HG02884 (cell line): ENCODE results near the gene PTBP3.
"Not testable (repeated sequence)": the region's sequence is repeated elsewhere in the genome, so short reads cannot be mapped to it uniquely, and the experiment has no call there.

Experiments used
- ATAC-seq: cut with Tn5 transposase; IDR thresholded peaks from one replicate; pipeline ENCODE4 v1.9.1; 2021; ENCODE audit warnings: mild to moderate bottlenecking, moderate library complexity; ENCODE audit not compliant: unreplicated experiment

Gene PTBP3

DNA sequence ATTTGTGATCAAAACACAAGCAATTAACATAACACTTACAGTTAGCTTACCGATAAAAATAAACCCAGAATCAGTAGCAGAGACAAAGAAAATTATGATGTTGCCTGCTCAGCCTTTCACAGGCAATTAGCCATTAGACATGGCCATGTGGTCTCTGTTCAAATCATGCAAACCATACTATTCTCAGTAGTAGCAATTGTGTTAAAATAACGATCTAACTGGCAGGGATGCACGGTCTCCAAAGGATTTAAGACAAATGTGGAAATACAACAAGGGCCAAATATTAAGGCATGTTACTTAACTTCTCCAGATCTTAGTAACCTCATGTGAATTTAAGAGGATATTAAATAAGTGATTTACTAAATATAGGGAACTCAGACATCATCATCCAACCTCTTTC lies 59.5 kb downstream of the PTBP3 start:
- ATAC-seq: no peak

DNA sequence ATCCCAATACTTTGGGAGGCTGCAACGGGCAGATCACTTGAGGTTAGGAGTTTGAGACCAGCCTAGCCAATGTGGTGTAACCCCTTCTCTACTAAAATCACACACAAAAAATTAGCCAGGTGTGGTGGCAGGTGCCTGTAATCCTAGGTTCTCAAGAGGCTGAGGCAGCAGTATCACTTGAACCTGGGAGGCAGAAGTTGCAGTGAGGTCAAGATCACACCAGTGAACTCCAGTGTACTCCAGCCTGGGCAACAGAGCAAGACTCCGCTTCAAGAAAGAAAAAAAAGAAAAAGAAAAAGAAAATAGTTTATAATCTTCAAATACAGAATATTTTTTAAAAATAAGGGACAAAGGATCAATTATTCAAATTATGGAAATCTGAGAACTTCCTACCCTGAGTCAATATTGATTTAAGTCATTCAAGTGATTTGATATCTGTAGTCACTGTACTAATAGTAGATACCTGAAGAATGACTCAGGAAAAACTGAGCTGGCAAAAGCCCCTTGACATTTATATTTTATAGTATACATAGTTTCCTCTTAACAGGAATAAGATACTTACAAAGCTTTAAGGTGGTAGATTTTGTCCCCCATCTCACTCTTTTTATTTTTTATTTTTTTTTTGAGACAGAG lies 61.8 kb downstream of the PTBP3 start:
- ATAC-seq: no peak

- ATAC-seq: no peak
Measured at GRCh38 chr9:112268413-112268812, 65.0 kb downstream of the PTBP3 start.

- ATAC-seq: not testable (repeated sequence)
Measured at GRCh38 chr9:112267086-112267485, 66.3 kb downstream of the PTBP3 start.

GRCh38 chr9:112265391-112265790 lies 68.0 kb downstream of the PTBP3 start:
- no peak for ATAC-seq

- no peak for ATAC-seq
Measured at GRCh38 chr9:112262577-112262976, 70.8 kb downstream of the PTBP3 start.

DNA sequence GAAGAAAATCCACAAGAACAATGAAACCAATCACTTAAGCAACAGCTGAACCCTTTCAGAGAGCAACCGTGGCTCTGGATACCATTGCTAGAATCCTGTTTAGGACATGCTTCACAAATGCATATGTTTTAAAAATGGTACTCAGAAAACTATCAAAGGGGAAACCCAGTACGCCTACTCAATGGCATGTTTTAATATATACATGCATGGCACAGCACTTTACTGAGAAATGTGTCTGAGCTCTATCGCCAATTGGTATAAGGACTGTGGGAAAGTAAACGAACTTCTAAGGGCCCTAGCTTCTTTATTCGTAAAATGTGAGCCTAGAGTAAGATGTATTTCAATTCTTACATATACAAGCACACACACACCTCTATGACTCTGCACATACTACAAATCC lies 72.3 kb downstream of the PTBP3 start:
- ATAC-seq: no peak

DNA sequence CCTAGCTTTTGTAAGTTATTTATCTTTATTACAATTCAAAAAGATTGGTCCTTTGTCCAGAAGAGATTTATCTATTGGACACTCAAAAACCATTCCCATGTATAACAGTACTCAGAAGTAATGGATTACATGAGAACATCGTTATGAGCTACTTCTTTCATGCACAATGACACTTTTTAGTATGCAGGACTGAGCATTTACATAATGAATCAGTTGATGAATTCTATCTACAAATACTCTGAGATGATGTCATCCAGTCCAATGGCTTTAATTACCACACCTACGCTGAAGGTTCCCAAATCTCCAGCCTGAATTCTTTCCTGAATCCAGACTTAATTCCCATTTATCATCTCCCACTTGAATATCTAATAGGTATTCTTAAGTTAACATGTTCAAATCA lies 75.3 kb downstream of the PTBP3 start:
- ATAC-seq: no peak

DNA sequence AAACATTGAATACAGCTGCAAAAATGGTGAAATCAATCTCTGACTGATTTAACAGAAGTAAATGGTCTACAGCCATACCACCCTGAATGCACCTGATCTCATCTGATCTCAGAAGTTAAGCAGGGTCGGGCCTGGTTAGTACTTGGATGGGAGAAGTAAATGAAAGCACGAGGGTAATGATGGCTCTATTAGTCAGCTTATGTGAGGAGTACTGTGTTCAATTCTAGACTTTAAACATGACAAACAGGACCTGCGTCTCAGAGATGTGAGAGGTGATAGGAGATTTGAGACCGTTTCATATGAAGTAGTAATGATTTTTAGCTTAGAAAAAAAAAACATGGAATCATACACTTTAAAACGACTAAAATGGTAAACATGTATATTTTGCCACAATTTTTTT lies 81.2 kb downstream of the PTBP3 start:
- no peak for ATAC-seq

GRCh38 chr9:112249277-112249676 lies 84.1 kb downstream of the PTBP3 start:
- ATAC-seq: peak; percentile 70

DNA sequence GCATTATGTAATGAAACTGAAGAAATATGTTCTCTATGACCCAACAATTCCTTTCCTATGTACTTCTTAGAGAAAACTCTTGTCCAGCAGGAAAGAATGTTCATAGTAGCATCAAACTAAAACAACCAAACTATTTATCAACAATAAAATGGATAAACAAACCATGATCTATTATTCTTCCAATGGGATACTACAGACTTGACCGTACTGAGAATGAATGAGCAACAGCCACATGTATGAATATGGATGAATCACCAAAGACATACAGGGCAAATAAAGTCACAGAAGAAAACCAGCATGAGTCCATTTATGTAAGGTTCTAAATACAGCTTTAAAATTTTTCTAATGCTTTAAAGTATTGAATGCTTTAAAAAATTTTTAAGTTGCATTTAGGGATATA lies 84.7 kb downstream of the PTBP3 start:
- ATAC-seq: no peak

GRCh38 chr9:112247090-112247489 lies 86.3 kb downstream of the PTBP3 start:
- ATAC-seq: no peak

GRCh38 chr9:112245126-112245525 lies 88.3 kb downstream of the PTBP3 start:
- no peak for ATAC-seq

DNA sequence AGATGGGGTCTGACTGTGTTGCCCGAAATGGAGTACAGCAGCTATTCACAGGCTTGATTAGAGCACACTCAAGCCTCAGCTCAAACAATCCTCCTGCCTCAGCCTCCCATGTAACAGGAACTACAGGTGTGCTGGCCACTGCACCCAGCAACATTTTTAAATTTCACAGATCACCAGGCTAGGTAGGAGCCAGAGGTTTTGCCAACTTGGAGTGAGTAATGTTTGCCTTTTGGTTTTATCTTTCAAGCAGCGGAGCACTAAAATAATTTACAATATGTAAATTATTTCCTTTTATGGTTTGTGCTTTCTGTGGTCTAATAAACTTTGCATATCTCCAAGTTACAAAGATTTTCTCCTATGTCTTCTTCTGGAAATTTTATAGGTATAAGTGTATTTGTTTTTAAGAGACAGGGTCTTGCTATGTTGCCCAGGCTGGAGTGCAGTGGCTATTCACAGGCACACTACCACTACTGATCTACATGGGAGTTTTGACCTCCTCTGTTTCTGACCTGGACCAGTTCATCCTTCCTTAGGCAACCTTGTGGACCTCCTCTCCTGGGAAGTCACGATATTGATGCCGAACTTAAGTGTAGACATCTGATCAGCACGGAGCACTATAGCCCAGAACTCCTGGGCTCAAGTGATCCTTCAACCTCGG lies 91.1 kb downstream of the PTBP3 start:
- ATAC-seq: no peak

DNA sequence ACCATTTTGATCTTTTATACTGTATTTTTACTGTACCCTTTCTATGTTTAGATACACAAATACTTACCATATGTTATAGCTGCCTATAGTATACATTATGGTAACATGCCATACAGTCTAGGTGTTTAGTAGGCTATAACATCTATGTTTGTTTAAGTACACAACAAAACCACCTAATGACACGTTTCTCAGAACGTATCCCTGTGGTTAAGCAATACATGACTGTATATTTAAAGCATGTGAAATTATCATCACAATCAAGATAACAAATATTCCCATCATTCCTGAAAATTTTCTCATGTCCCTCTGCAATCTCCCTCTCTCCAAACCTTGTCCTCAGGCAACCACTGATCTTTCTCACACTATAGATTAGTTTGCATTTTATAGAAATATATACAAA lies 91.9 kb downstream of the PTBP3 start:
- ATAC-seq: no peak

- ATAC-seq: no peak
Measured at GRCh38 chr9:112239708-112240107, 93.7 kb downstream of the PTBP3 start.

- ATAC-seq: no peak
Measured at GRCh38 chr9:112239284-112239683, 94.1 kb downstream of the PTBP3 start.

GRCh38 chr9:112234779-112235178 lies 98.6 kb downstream of the PTBP3 start:
- no peak for ATAC-seq

DNA sequence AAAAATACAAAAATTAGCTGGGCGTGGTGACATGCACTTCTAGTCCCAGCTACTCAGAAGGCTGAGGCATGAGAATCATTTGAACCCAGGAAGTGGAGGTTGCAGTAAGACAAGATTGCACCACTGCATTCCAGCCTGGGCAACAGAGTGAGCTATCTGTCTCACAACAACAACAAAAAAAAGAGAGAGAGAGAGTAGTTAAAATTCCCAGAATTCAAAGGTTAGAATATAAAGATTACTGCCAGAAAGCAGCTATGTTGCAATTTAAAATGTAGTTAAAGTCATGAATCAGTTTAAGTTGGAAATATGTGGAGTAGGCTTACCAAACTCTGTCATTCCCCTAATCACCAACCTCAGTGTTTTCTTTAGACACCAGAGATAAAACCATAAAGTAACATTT lies 99.7 kb downstream of the PTBP3 start:
- no peak for ATAC-seq

- no peak for ATAC-seq
Measured at GRCh38 chr9:112232233-112232632, 101.2 kb downstream of the PTBP3 start.

DNA sequence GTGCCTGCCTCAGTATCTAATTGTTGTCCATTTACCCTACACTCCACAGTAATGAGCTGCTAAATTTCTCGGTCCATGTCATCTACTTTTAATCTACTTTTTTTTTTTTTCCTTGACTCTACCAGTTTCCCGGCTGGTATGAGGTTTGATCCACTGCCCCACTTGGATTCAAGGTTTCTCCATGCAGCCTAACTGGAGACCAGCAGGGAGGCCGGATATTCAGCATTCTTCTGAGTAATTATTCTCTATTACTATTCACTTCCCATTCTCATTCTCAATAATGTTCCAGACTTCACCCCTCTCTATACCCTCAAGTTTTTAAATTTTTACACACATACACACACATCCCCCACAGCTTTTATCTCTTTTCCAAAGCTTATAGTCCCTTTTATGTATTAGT lies 107.3 kb downstream of the PTBP3 start:
- ATAC-seq: no peak

- ATAC-seq: no peak
Measured at GRCh38 chr9:112224401-112225289, 108.8 kb downstream of the PTBP3 start.
